GM23338 (cell line): ENCODE measurements around the gene MPST. TPM values are rescaled to one million over a fixed set of nuclear protein-coding genes. Genes with fewer than 3 reads are reported as not detected.

Source experiments
- ATAC-seq: fragments of 200-7000 bp; cut with Tn5 transposase; 3 replicates; pipeline ENCODE4 v1.9.1; 2020
- DNase-seq: peaks from one replicate; pipeline ENCODE4 v3.0.0-alpha.2; 2015; ENCODE audit warnings: low spot score
- H2AFZ ChIP-seq: fragments of 200-600 bp; sonication (generic); 2 replicates; pipeline ENCODE4 v1.8.0; 2016; ENCODE audit warnings: antibody characterized with exemption, mild to moderate bottlenecking, moderate library complexity
- H3F3A ChIP-seq: fragments of 200-600 bp; sonication (generic); replicated peaks from 2 replicates; pipeline ENCODE4 v1.8.0; 2017; ENCODE audit warnings: antibody characterized with exemption, mixed run types, low read depth
- H3K27ac ChIP-seq: fragments of 200-600 bp; sonication (generic); 2 replicates; pipeline ENCODE4 v1.6.1; 2016; ENCODE audit warnings: low read depth
- H3K27me3 ChIP-seq: fragments of 200-600 bp; sonication (generic); 2 replicates; pipeline ENCODE4 v1.8.0; 2016; ENCODE audit warnings: mild to moderate bottlenecking, mixed run types, moderate library complexity; ENCODE audit not compliant: insufficient read depth
- H3K36me3 ChIP-seq: fragments of 200-600 bp; sonication (generic); 2 replicates; pipeline ENCODE4 v1.8.0; 2016; ENCODE audit warnings: mild to moderate bottlenecking; ENCODE audit not compliant: insufficient read depth
- H3K4me1 ChIP-seq: fragments of 200-600 bp; sonication (generic); 2 replicates; pipeline ENCODE4 v1.8.0; 2016; ENCODE audit warnings: mild to moderate bottlenecking, moderate library complexity; ENCODE audit not compliant: insufficient read depth
- H3K4me2 ChIP-seq: fragments of 200-600 bp; sonication (generic); 2 replicates; pipeline ENCODE4 v1.7.1; 2017; ENCODE audit warnings: mixed run types
- H3K4me3 ChIP-seq: fragments of 200-600 bp; sonication (generic); 2 replicates; pipeline ENCODE4 v1.6.1; 2016; ENCODE audit warnings: mixed run types
- H3K79me2 ChIP-seq: fragments of 200-600 bp; sonication (generic); replicated peaks from 2 replicates; pipeline ENCODE4 v1.8.0; 2017; ENCODE audit warnings: mild to moderate bottlenecking; ENCODE audit not compliant: insufficient read depth
- H3K9me2 ChIP-seq: fragments of 200-600 bp; sonication (generic); 2 replicates; pipeline ENCODE4 v1.8.0; 2017; ENCODE audit not compliant: insufficient read depth
- H4K20me1 ChIP-seq: fragments of 200-600 bp; sonication (generic); replicated peaks from 2 replicates; pipeline ENCODE4 v1.8.0; 2017; ENCODE audit warnings: mild to moderate bottlenecking; ENCODE audit not compliant: insufficient read depth
- H3K27ac Mint-ChIP-seq: 2 replicates; pipeline ENCODE4 v1.8.0; 2020; ENCODE audit warnings: inconsistent platforms, mild to moderate bottlenecking, moderate library complexity, mixed read lengths
- H3K27me3 Mint-ChIP-seq: 3 replicates; pipeline ENCODE4 v1.8.0; 2022; ENCODE audit warnings: low read depth, mild to moderate bottlenecking, moderate library complexity, mixed read lengths, inconsistent platforms; ENCODE audit not compliant: insufficient read depth, poor library complexity
- H3K36me3 Mint-ChIP-seq: 3 replicates; pipeline ENCODE4 v1.8.0; 2021; ENCODE audit warnings: low read depth, mild to moderate bottlenecking, inconsistent platforms, moderate library complexity, mixed read lengths
- H3K4me1 Mint-ChIP-seq: 3 replicates; pipeline ENCODE4 v1.8.0; 2020; ENCODE audit warnings: mild to moderate bottlenecking, inconsistent platforms, mixed read lengths
- H3K4me3 Mint-ChIP-seq: 3 replicates; pipeline ENCODE4 v1.8.0; 2021; ENCODE audit warnings: moderate library complexity, mild to moderate bottlenecking, inconsistent platforms, mixed read lengths
- H3K9me3 Mint-ChIP-seq: 3 replicates; pipeline ENCODE4 v1.8.0; 2020; ENCODE audit warnings: moderate library complexity, mild to moderate bottlenecking, inconsistent platforms, mixed read lengths
- polyA plus RNA-seq: library from polyadenylated mRNA; unstranded; fragments of >200 nt; fragmentation: Nextera tagmentation; extraction: Ambion mirVana; gene quantifications from 2 replicates; pipeline ENCODE4 v1.2.1, GENCODE V29; 2016
- total RNA-seq: library from RNA; depleted of rRNA; stranded (reverse); fragments of >200 nt; shearing (Covaris generic); gene quantifications from 2 replicates; pipeline ENCODE4 v1.2.3, GENCODE V29; 2014
- TF ChIP-seq, protein P1 (sequence below): fragments of 250-450 bp; sonication (Bioruptor Pico); IDR thresholded peaks from 2 replicates; pipeline ENCODE4 v1.5.0; 2020; ENCODE audit warnings: mild to moderate bottlenecking, moderate library complexity
- TF ChIP-seq, protein P2 (sequence below), 2 experiments: fragments of 200-600 bp in 1 of 2; sonication (generic) in 1 of 2; conservative IDR thresholded peaks; 2 replicates each; pipeline versions ENCODE4 v1.5.1 to v1.6.1; 2016 to 2017; ENCODE audit warnings: antibody characterized with exemption in 2 of 2, low read depth in 2 of 2, mild to moderate bottlenecking in 2 of 2, moderate library complexity in 1 of 2

Gene MPST
- total and polyA plus RNA-seq, 2 experiments from 2014 or later: 86.2 to 158 TPM

DNA sequence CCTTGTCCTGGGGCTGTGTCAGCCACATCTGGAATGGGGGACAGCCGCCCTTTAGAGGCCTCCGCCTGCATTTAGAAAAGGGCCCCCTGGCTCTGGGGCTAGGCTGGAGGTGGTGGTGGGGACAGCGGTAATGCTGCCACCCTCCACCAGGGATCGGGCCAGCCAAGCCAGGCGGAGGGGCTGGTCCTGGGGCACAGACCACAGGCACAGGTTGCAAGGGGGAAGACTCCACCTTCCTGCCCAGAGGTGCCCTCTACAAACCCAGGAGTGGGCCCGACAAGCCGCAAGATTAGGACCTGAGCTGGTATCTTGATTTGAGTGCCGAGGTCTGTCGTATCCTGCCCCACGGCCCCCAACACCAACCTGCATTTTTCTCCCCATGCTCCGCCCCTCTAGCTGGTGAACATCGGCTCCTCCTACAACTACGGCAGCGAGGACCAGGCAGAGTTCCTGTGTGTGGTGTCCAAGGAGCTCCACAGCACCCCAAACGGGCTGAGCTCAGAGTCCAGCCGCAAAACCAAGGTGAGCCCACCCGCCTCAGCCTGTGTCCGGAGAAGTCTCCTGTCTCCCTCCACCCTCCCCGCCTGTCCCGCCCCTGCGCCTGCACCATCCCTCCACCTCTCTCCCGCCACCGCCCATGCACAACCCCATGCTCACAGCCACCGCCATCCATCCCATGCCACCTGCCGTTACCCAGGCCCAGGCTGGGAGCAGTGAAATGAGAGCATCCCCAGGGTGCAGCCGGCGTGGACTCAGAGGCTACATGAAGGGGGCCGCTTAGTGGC, 39.6 kb downstream of the MPST start:
- Histone ChIP-seq H2AFZ (no peak overlapping the region), H3K4me2 (no peak overlapping the region), H3K4me3 (no peak overlapping the region), H3K79me2 (no peaks in the 10 kb centered on the region), H3K9me2 (no peaks in the 10 kb centered on the region), H3K27ac (no peak overlapping the region), H3K4me1 (peaks cover 17% of the 10 kb centered on the region; the same call in 1 of the 2 replicates), H3K27me3 (no peaks in the 10 kb centered on the region), H4K20me1 (0 out of 2 replicates have a peak, but pooled peaks cover 4% of the 10 kb centered on the region), H3K36me3 (no peaks in the 10 kb centered on the region; the same call in 1 of the 2 replicates), H3F3A (no peaks in the 10 kb centered on the region)
- ATAC-seq (peak; percentile 41), DNase-seq (no peak)
- Mint-ChIP-seq H3K27me3 (peaks cover 8% of the 10 kb centered on the region), H3K27ac (no peak overlapping the region), H3K4me3 (no peak overlapping the region), H3K9me3 (no peaks in the 10 kb centered on the region), H3K36me3 (peaks cover 14% of the 10 kb centered on the region; the same call in 2 of the 3 replicates), H3K4me1 (peaks cover 24% of the 10 kb centered on the region)
- TF ChIP-seq, protein P1, sequence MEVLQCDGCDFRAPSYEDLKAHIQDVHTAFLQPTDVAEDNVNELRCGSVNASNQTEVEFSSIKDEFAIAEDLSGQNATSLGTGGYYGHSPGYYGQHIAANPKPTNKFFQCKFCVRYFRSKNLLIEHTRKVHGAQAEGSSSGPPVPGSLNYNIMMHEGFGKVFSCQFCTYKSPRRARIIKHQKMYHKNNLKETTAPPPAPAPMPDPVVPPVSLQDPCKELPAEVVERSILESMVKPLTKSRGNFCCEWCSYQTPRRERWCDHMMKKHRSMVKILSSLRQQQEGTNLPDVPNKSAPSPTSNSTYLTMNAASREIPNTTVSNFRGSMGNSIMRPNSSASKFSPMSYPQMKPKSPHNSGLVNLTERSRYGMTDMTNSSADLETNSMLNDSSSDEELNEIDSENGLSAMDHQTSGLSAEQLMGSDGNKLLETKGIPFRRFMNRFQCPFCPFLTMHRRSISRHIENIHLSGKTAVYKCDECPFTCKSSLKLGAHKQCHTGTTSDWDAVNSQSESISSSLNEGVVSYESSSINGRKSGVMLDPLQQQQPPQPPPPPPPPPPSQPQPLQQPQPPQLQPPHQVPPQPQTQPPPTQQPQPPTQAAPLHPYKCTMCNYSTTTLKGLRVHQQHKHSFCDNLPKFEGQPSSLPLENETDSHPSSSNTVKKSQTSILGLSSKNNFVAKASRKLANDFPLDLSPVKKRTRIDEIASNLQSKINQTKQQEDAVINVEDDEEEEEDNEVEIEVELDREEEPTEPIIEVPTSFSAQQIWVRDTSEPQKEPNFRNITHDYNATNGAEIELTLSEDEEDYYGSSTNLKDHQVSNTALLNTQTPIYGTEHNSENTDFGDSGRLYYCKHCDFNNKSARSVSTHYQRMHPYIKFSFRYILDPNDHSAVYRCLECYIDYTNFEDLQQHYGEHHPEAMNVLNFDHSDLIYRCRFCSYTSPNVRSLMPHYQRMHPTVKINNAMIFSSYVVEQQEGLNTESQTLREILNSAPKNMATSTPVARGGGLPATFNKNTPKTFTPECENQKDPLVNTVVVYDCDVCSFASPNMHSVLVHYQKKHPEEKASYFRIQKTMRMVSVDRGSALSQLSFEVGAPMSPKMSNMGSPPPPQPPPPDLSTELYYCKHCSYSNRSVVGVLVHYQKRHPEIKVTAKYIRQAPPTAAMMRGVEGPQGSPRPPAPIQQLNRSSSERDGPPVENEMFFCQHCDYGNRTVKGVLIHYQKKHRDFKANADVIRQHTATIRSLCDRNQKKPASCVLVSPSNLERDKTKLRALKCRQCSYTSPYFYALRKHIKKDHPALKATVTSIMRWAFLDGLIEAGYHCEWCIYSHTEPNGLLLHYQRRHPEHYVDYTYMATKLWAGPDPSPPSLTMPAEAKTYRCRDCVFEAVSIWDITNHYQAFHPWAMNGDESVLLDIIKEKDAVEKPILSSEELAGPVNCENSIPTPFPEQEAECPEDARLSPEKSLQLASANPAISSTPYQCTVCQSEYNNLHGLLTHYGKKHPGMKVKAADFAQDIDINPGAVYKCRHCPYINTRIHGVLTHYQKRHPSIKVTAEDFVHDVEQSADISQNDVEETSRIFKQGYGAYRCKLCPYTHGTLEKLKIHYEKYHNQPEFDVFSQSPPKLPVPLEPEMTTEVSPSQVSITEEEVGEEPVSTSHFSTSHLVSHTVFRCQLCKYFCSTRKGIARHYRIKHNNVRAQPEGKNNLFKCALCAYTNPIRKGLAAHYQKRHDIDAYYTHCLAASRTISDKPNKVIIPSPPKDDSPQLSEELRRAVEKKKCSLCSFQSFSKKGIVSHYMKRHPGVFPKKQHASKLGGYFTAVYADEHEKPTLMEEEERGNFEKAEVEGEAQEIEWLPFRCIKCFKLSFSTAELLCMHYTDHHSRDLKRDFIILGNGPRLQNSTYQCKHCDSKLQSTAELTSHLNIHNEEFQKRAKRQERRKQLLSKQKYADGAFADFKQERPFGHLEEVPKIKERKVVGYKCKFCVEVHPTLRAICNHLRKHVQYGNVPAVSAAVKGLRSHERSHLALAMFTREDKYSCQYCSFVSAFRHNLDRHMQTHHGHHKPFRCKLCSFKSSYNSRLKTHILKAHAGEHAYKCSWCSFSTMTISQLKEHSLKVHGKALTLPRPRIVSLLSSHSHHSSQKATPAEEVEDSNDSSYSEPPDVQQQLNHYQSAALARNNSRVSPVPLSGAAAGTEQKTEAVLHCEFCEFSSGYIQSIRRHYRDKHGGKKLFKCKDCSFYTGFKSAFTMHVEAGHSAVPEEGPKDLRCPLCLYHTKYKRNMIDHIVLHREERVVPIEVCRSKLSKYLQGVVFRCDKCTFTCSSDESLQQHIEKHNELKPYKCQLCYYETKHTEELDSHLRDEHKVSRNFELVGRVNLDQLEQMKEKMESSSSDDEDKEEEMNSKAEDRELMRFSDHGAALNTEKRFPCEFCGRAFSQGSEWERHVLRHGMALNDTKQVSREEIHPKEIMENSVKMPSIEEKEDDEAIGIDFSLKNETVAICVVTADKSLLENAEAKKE (CRISPR knock-in tag): no peak
- TF ChIP-seq, protein P2, sequence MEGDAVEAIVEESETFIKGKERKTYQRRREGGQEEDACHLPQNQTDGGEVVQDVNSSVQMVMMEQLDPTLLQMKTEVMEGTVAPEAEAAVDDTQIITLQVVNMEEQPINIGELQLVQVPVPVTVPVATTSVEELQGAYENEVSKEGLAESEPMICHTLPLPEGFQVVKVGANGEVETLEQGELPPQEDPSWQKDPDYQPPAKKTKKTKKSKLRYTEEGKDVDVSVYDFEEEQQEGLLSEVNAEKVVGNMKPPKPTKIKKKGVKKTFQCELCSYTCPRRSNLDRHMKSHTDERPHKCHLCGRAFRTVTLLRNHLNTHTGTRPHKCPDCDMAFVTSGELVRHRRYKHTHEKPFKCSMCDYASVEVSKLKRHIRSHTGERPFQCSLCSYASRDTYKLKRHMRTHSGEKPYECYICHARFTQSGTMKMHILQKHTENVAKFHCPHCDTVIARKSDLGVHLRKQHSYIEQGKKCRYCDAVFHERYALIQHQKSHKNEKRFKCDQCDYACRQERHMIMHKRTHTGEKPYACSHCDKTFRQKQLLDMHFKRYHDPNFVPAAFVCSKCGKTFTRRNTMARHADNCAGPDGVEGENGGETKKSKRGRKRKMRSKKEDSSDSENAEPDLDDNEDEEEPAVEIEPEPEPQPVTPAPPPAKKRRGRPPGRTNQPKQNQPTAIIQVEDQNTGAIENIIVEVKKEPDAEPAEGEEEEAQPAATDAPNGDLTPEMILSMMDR (conservative IDR thresholded peaks at IDR 0.05; ENCODE audit: low read depth in 2 of 2): peak in 1 of 2 experiments; percentile 26; a peak in 1 of 4 replicates
